Uterus (tissue), 4 donors: ENCODE data around the gene TMEM121. TPM values are rescaled to one million over a fixed set of nuclear protein-coding genes. Genes with fewer than 3 reads are reported as not detected.
A peak's percentile ranks its signal among the peaks of the same experiment; 100 is the strongest.

Experiments
- DNase-seq, 2 donors: peaks; one replicate each; pipeline ENCODE4 v3.0.0-alpha.2; 2019 to 2020
- H3K27ac ChIP-seq, 2 donors: fragments of 200-600 bp; sonication (generic); 1 replicate in 1 of 2; 2 replicates in 1 of 2; pipeline ENCODE4 v1.5.1; 2016 to 2018
- H3K27me3 ChIP-seq, 2 donors: fragments of 200-600 bp; sonication (generic); one replicate each; pipeline ENCODE4 v1.5.1; 2018 to 2019; ENCODE audit warnings: control low read depth in 1 of 2
- H3K36me3 ChIP-seq, 2 donors: fragments of 200-600 bp; sonication (generic); one replicate each; pipeline ENCODE4 v1.5.1; 2019; ENCODE audit warnings: control low read depth in 1 of 2
- H3K4me1 ChIP-seq, 2 donors: fragments of 200-600 bp; sonication (generic); one replicate each; pipeline ENCODE4 v1.5.1; 2018 to 2019; ENCODE audit warnings: control low read depth in 1 of 2
- H3K4me3 ChIP-seq, 2 donors: fragments of 200-600 bp; sonication (generic); 1 replicate in 1 of 2; 2 replicates in 1 of 2; pipeline ENCODE4 v1.5.1; 2018 to 2019; ENCODE audit warnings: mild to moderate bottlenecking in 1 of 2
- H3K9me3 ChIP-seq, 2 donors: fragments of 200-600 bp; sonication (generic); one replicate each; pipeline ENCODE4 v1.5.1; 2019; ENCODE audit warnings: control low read depth in 1 of 2
- CTCF ChIP-seq, 4 experiments: fragments of 200-600 bp in 2 of 4; fragments of 450-650 bp in 2 of 4; sonication (generic) in 2 of 4; IDR thresholded peaks; one replicate each; pipeline ENCODE4 v1.5.1; 2016 to 2019; ENCODE audit warnings: antibody characterized with exemption in 4 of 4, mild to moderate bottlenecking in 2 of 4, moderate library complexity in 1 of 4
- POLR2A ChIP-seq, 2 donors: fragments of 450-650 bp; IDR thresholded peaks; one replicate each; pipeline ENCODE4 v1.6.1; 2016; ENCODE audit warnings: antibody characterized with exemption in 2 of 2, mild to moderate bottlenecking in 1 of 2, moderate library complexity in 1 of 2
- intact Hi-C: fragments of 100-400 bp; cut with DNase I; formaldehyde crosslinking; loops from one replicate; pipeline ENCODE4 v1.15.1; 2023; ENCODE audit warnings: low total_unique reads
- total RNA-seq, 4 donors: library from RNA; depleted of rRNA in 3 of 4; stranded (reverse); fragments of >200 nt in 3 of 4; gene quantifications; one replicate each; pipeline versions ENCODE4 v1.1.0 to v1.2.4, GENCODE V29; 2014 to 2023
- donor health status: DM: yes; HTN: yes; CAD: no.

TMEM121 gene
- total RNA-seq, 4 donors from 2014 or later, result 2.0 to 42.1 (median 7.7) TPM

- Histone ChIP-seq H3K27ac (no peak overlapping the region), H3K9me3 (no peaks in the 10 kb centered on the region), H3K4me3 (no peak overlapping the region), H3K27me3 (no peaks in the 10 kb centered on the region), H3K4me1 (no peaks in the 10 kb centered on the region), H3K36me3 (no peaks in the 10 kb centered on the region)
- TF ChIP-seq CTCF (IDR thresholded peaks at IDR 0.05) (no peak), POLR2A (IDR thresholded peaks at IDR 0.05) (no peak)
- DNase-seq, result peak in 1 of 2 donors; percentile 19
- intact Hi-C loops, result no loop called here
These were observed 31.0 kb upstream of the TMEM121 start for GRCh38 chr14:105495101-105495989.

GRCh38 chr14:105495990-105496830, 30.2 kb upstream of the TMEM121 start:
- Histone ChIP-seq H3K36me3 (no peaks in the 10 kb centered on the region), H3K4me3 (no peak overlapping the region), H3K27ac (no peak overlapping the region), H3K27me3 (no peaks in the 10 kb centered on the region), H3K9me3 (no peaks in the 10 kb centered on the region), H3K4me1 (no peaks in the 10 kb centered on the region)
- intact Hi-C loops, result no loop called here
- no peak for DNase-seq
- TF ChIP-seq POLR2A (IDR thresholded peaks at IDR 0.05), result no peak
- TF ChIP-seq CTCF (IDR thresholded peaks at IDR 0.05), result no peak

- TF ChIP-seq CTCF (IDR thresholded peaks at IDR 0.05) (no peak), POLR2A (IDR thresholded peaks at IDR 0.05) (no peak)
- H3K9me3 ChIP-seq, result no peaks in the 10 kb centered on the region
- H3K4me1 ChIP-seq, result no peaks in the 10 kb centered on the region
- no peak overlapping the region for H3K4me3 ChIP-seq
- H3K27me3 ChIP-seq, result no peaks in the 10 kb centered on the region
- DNase-seq, result no peak
- no peak overlapping the region for H3K27ac ChIP-seq
- H3K36me3 ChIP-seq, result no peaks in the 10 kb centered on the region
- intact Hi-C loops, result no loop called here
These were observed 29.4 kb upstream of the TMEM121 start for GRCh38 chr14:105496831-105497591.

GRCh38 chr14:105497671-105498429, 28.5 kb upstream of the TMEM121 start:
- H3K36me3 ChIP-seq, result no peaks in the 10 kb centered on the region
- DNase-seq, result no peak
- H3K9me3 ChIP-seq, result no peaks in the 10 kb centered on the region
- no peaks in the 10 kb centered on the region for H3K27me3 ChIP-seq
- no peak for TF ChIP-seq CTCF (IDR thresholded peaks at IDR 0.05)
- TF ChIP-seq POLR2A (IDR thresholded peaks at IDR 0.05), result no peak
- no peak overlapping the region for H3K4me3 ChIP-seq
- no peaks in the 10 kb centered on the region for H3K4me1 ChIP-seq
- H3K27ac ChIP-seq, result no peak overlapping the region
- intact Hi-C loops, result no loop called here
